Measurements from ENCODE around the gene ACSM4.
"Not testable (repeated sequence)": the region's sequence is repeated elsewhere in the genome, so short reads cannot be mapped to it uniquely, and the experiment has no call there.

Gene ACSM4

GRCh38 chr12:7303772-7304171 lies at the start of gene ACSM4:
TSS of gene ACSM4 (plus strand) at chr12:7304072. CDS start at chr12:7304332, 260 bp downstream.
- DNase-seq (ENCODE audit: insufficient read length, low spot score) = no peak
- FAIRE-seq = no peak

- FAIRE-seq = no peak
- no peak for DNase-seq (ENCODE audit: insufficient read length, low spot score)
These were observed 44.8 kb upstream of the ACSM4 start for GRCh38 chr12:7259060-7259459.

- FAIRE-seq (no peak), DNase-seq (ENCODE audit: insufficient read length, low spot score) (no peak)
These were observed 39.3 kb upstream of the ACSM4 start for GRCh38 chr12:7264538-7264937.

- no peak for DNase-seq (ENCODE audit: insufficient read length, low spot score)
- FAIRE-seq = no peak
These were observed 38.6 kb upstream of the ACSM4 start for GRCh38 chr12:7265251-7265650.

GRCh38 chr12:7269273-7269672 lies 34.6 kb upstream of the ACSM4 start:
- FAIRE-seq = no peak
- no peak for DNase-seq (ENCODE audit: insufficient read length, low spot score)

GRCh38 chr12:7271893-7272514 lies 31.9 kb upstream of the ACSM4 start:
- no peak for DNase-seq (ENCODE audit: insufficient read length, low spot score)

GRCh38 chr12:7275482-7275881 lies 28.4 kb upstream of the ACSM4 start:
- FAIRE-seq; DNase-seq (ENCODE audit: insufficient read length, low spot score): not testable (repeated sequence)

More at GRCh38 chr12:7271893-7272514, 31.9 kb upstream of the ACSM4 start:
- FAIRE-seq = no peak

- DNase-seq (ENCODE audit: insufficient read length, low spot score) = no peak
- no peak for FAIRE-seq
These were observed 21.0 kb upstream of the ACSM4 start for GRCh38 chr12:7282844-7283243.

- DNase-seq (ENCODE audit: insufficient read length, low spot score) = no peak
- no peak for FAIRE-seq
These were observed 14.1 kb upstream of the ACSM4 start for GRCh38 chr12:7289743-7290142.

- not testable (repeated sequence) for DNase-seq (ENCODE audit: insufficient read length, low spot score); FAIRE-seq
These were observed 13.3 kb upstream of the ACSM4 start for GRCh38 chr12:7290588-7290987.

- FAIRE-seq (no peak), DNase-seq (ENCODE audit: insufficient read length, low spot score) (no peak)
These were observed 11.6 kb upstream of the ACSM4 start for GRCh38 chr12:7292300-7292699.

GRCh38 chr12:7293670-7294069 lies 10.2 kb upstream of the ACSM4 start:
- DNase-seq (ENCODE audit: insufficient read length, low spot score) = no peak
- FAIRE-seq = no peak

GRCh38 chr12:7295529-7295928 lies 8.3 kb upstream of the ACSM4 start:
- DNase-seq (ENCODE audit: insufficient read length, low spot score) (no peak), FAIRE-seq (no peak)

GRCh38 chr12:7297865-7298264 lies 6.0 kb upstream of the ACSM4 start:
- no peak for FAIRE-seq
- DNase-seq (ENCODE audit: insufficient read length, low spot score) = no peak

- DNase-seq (ENCODE audit: insufficient read length, low spot score) (no peak), FAIRE-seq (peak; percentile 57)
These were observed 1.4 kb upstream of the ACSM4 start for GRCh38 chr12:7302266-7302986.

GRCh38 chr12:7303230-7303629 lies 642 bp upstream of the ACSM4 start:
- DNase-seq (ENCODE audit: insufficient read length, low spot score) = no peak
- FAIRE-seq = no peak

GRCh38 chr12:7304456-7304855 lies 584 bp downstream of the ACSM4 start:
- FAIRE-seq (no peak), DNase-seq (ENCODE audit: insufficient read length, low spot score) (no peak)

GRCh38 chr12:7310070-7310469 lies 6.2 kb downstream of the ACSM4 start:
- DNase-seq (ENCODE audit: insufficient read length, low spot score) (no peak), FAIRE-seq (no peak)

GRCh38 chr12:7319930-7320329 lies 16.1 kb downstream of the ACSM4 start:
- no peak for DNase-seq (ENCODE audit: insufficient read length, low spot score)

GRCh38 chr12:7321624-7322023 lies 17.8 kb downstream of the ACSM4 start:
- no peak for DNase-seq (ENCODE audit: insufficient read length, low spot score)
- no peak for FAIRE-seq

More at GRCh38 chr12:7319930-7320329, 16.1 kb downstream of the ACSM4 start:
- FAIRE-seq = no peak

- no peak for FAIRE-seq
- DNase-seq (ENCODE audit: insufficient read length, low spot score) = no peak
These were observed 18.7 kb downstream of the ACSM4 start for GRCh38 chr12:7322599-7322998.

GRCh38 chr12:7324176-7324575 lies 20.3 kb downstream of the ACSM4 start:
- no peak for DNase-seq (ENCODE audit: insufficient read length, low spot score)
- no peak for FAIRE-seq
